AG10803 (cell line): ENCODE results near the gene ITGA4.
A peak's percentile ranks its signal among the peaks of the same experiment; 100 is the strongest.

Experiments
- DNase-seq: peaks from one replicate; pipeline ENCODE4 v3.0.0; 2010; ENCODE audit warnings: low read depth
- H3K4me3 ChIP-seq: 2 replicates; pipeline ENCODE4 v1.5.1; 2011; ENCODE audit warnings: mild to moderate bottlenecking, low read length, control low read depth
- TF ChIP-seq, protein P1 (sequence below): conservative IDR thresholded peaks from 2 replicates; pipeline ENCODE4 v1.5.1; 2011; ENCODE audit warnings: mild to moderate bottlenecking, low read length, control low read depth, inconsistent platforms

Gene ITGA4

GRCh38 chr2:181472990-181473389, 15.8 kb downstream of the ITGA4 start:
- no peak for DNase-seq
- TF ChIP-seq, protein P1, sequence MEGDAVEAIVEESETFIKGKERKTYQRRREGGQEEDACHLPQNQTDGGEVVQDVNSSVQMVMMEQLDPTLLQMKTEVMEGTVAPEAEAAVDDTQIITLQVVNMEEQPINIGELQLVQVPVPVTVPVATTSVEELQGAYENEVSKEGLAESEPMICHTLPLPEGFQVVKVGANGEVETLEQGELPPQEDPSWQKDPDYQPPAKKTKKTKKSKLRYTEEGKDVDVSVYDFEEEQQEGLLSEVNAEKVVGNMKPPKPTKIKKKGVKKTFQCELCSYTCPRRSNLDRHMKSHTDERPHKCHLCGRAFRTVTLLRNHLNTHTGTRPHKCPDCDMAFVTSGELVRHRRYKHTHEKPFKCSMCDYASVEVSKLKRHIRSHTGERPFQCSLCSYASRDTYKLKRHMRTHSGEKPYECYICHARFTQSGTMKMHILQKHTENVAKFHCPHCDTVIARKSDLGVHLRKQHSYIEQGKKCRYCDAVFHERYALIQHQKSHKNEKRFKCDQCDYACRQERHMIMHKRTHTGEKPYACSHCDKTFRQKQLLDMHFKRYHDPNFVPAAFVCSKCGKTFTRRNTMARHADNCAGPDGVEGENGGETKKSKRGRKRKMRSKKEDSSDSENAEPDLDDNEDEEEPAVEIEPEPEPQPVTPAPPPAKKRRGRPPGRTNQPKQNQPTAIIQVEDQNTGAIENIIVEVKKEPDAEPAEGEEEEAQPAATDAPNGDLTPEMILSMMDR: no peak
- H3K4me3 ChIP-seq: no peak overlapping the region

DNA sequence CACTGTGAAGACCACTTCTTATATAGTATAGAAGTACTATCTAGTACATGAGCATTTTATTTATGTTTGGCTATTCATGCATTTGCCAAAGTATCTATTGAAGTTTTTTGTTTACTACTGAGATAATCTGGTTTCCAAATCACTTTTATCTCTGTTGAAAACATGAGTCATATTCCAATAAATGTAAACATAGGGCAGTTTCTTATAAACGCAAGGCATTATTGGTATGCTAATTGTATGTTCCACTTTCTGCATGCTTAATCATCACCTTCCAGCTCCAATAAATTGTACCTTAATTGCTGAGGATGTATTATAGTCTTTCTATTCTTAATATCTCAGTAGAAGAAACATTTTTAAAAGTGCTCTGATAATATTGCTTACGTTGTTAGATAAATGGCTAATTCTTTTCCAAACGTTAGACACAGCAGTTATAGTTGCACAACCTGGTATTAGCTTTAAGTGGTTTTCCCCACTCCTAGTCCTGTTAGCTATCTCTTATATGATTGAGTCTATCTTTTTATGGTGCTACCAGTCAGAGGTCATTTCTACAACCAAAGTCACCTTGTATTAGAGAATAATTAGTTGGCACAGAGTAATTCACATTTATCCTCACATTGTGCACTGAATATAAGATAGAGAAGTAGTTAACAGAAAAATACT, 17.2 kb downstream of the ITGA4 start:
- TF ChIP-seq, protein P1: no peak
- no peak overlapping the region for H3K4me3 ChIP-seq
- DNase-seq: no peak

- no peak overlapping the region for H3K4me3 ChIP-seq
- no peak for DNase-seq
- TF ChIP-seq, protein P1: no peak
Observed at GRCh38 chr2:181483211-181483610, 26.0 kb downstream of the ITGA4 start.

DNA sequence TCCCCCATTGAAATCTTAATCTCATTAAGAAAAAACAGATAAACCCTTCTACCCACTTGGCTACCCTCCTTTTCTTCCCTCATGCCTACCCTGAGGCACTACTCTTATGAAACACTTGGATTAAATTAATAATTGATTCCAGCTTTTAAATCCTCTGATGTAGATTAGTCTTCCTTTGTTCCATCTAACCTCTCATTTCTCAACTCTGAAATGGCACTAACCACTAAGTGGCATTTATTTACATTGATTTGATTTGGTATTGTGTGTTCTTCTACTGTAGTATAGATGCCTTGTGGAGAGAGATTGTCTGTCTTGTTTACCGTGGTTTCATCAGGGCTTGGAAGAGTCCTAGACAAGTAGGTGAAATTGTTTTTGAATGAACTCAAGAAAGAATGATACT, 26.7 kb downstream of the ITGA4 start:
- no peak for DNase-seq
- TF ChIP-seq, protein P1: no peak
- H3K4me3 ChIP-seq: no peak overlapping the region

- H3K4me3 ChIP-seq: no peak overlapping the region
- TF ChIP-seq, protein P1: no peak
- no peak for DNase-seq
Observed at GRCh38 chr2:181484851-181485637, 27.9 kb downstream of the ITGA4 start.

DNA sequence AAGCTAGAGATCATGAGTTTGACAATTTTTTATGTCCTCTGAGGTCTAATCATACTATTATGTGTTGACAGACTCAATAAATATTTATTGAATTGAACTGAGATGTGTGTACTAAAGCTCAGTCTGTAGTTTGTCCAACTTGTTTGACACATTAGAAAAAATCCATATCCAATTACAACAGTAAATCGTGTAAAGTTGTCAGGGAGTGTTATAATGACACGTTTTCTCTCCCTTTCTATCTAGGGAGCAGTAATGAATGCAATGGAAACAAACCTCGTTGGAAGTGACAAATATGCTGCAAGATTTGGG, 28.4 kb downstream of the ITGA4 start:
- no peak for DNase-seq
- TF ChIP-seq, protein P1: no peak
- H3K4me3 ChIP-seq: no peak overlapping the region

GRCh38 chr2:181499231-181499630, 42.0 kb downstream of the ITGA4 start:
- TF ChIP-seq, protein P1: no peak
- no peak overlapping the region for H3K4me3 ChIP-seq
- DNase-seq: peak; percentile 15
